Natural killer cell (primary cell): ENCODE results near the gene KAT6B. TPM values are rescaled to one million over a fixed set of nuclear protein-coding genes. Genes with fewer than 3 reads are reported as not detected.

Experiments used
- ATAC-seq, 3 donors: fragments of 150-1000 bp in 2 of 3; fragments of 200-7000 bp in 1 of 3; cut with Tn5 transposase; 1 replicate in 1 of 3; 2 replicates in 2 of 3; pipeline ENCODE4 v1.10.0; 2021; ENCODE audit warnings: mild to moderate bottlenecking in 2 of 3, moderate library complexity in 2 of 3
- DNase-seq, 2 donors: peaks; one replicate each; pipeline versions ENCODE4 v3.0.0 to v3.0.0-alpha.2; 2013 to 2021; ENCODE audit warnings: mixed read lengths in 1 of 2
- H3K27ac ChIP-seq: one replicate; pipeline ENCODE4 v1.5.1; 2013; ENCODE audit warnings: mild to moderate bottlenecking, low read length
- H3K27me3 ChIP-seq: one replicate; pipeline ENCODE4 v1.6.1; 2013; ENCODE audit warnings: low read length; ENCODE audit not compliant: control insufficient read depth, insufficient read depth
- H3K36me3 ChIP-seq: one replicate; pipeline ENCODE4 v1.6.1; 2013; ENCODE audit warnings: low read length; ENCODE audit not compliant: control insufficient read depth, insufficient read depth
- H3K4me1 ChIP-seq: one replicate; pipeline ENCODE4 v1.6.1; 2013; ENCODE audit warnings: low read length; ENCODE audit not compliant: control insufficient read depth, insufficient read depth
- H3K4me3 ChIP-seq: one replicate; pipeline ENCODE4 v1.5.1; 2013; ENCODE audit warnings: low read length
- H3K9me3 ChIP-seq: one replicate; pipeline ENCODE4 v1.6.1; 2013; ENCODE audit warnings: low read length; ENCODE audit not compliant: control insufficient read depth, insufficient read depth
- H3K27ac Mint-ChIP-seq, 2 donors: one replicate each; pipeline ENCODE4 v1.8.0; 2022; ENCODE audit warnings: mild to moderate bottlenecking in 2 of 2, mixed read lengths in 2 of 2, moderate library complexity in 1 of 2
- H3K27me3 Mint-ChIP-seq, 2 donors: one replicate each; pipeline ENCODE4 v1.8.0; 2022; ENCODE audit warnings: low read depth in 2 of 2, mixed read lengths in 2 of 2
- H3K36me3 Mint-ChIP-seq: one replicate; pipeline ENCODE4 v1.8.0; 2022; ENCODE audit warnings: mixed read lengths
- H3K4me1 Mint-ChIP-seq, 2 donors: one replicate each; pipeline ENCODE4 v1.8.0; 2022; ENCODE audit warnings: mixed read lengths in 2 of 2
- H3K4me3 Mint-ChIP-seq: one replicate; pipeline ENCODE4 v1.8.0; 2022; ENCODE audit warnings: mild to moderate bottlenecking, moderate library complexity, mixed read lengths
- H3K9me3 Mint-ChIP-seq, 2 donors: one replicate each; pipeline ENCODE4 v1.8.0; 2022; ENCODE audit warnings: mixed read lengths in 2 of 2
- WGBS: methylation state at CpG from one replicate; pipeline ENCODE4 v1.1.7; 2013; ENCODE audit warnings: missing lambda C conversion rate; ENCODE audit not compliant: insufficient coverage; 5-methylcytosine and 5-hydroxymethylcytosine counted together
- intact Hi-C: fragments of 100-400 bp; cut with micrococcal nuclease; formaldehyde crosslinking; loops from one replicate; pipeline ENCODE4 v1.14.2; 2022
- total RNA-seq, 4 donors: library from RNA; stranded (reverse); fragments of 120-200 nt in 1 of 4; gene quantifications; one replicate each; pipeline versions ENCODE4 v1.2.3 to v1.2.4, GENCODE V29; 2013 to 2022
- TF ChIP-seq, protein P1 (sequence below): fragments of 200-600 bp; IDR thresholded peaks from one replicate; pipeline ENCODE4 v1.8.0; 2022; ENCODE audit warnings: antibody characterized with exemption

KAT6B gene
- total RNA-seq, 3 donors from 2014 or later (not counting 1 experiment from before 2014, with no cell fraction given) = 117 to 133 (median 121) TPM

DNA sequence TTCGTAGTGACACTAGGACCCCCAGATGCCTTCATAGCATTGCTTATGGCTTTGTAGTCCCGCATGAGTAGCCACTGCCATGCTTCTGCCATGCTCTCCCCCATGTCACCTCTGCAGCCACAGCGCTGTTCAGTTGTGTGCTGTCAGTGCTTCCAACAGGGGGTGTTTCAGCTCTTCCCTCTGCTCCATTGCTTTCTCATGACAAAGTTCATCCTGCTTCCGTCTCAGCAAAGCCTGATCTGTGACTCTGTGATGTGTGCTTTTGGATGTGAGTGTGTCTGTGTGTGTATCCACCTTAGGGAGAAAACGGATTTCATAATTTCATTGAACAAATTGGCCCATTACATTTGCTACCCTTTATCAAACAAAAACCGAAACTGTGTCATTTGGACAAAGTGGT, 150.2 kb downstream of the KAT6B start:
- no peaks in the 10 kb centered on the region for H3K9me3 ChIP-seq
- over 99% methylated on average over 4 of the region's 6 CpGs for whole genome bisulfite sequencing
- Mint-ChIP-seq H3K4me1 (peaks cover 46% of the 10 kb centered on the region in 2 donors), H3K4me3 (no peak overlapping the region), H3K27me3 (no peaks in the 10 kb centered on the region), H3K9me3 (no peaks in the 10 kb centered on the region), H3K36me3 (peaks cover 17% of the 10 kb centered on the region), H3K27ac (peak overlapping the region; percentile 90 to 96)
- H3K27me3 ChIP-seq = no peaks in the 10 kb centered on the region
- H3K4me1 ChIP-seq = peaks cover 15% of the 10 kb centered on the region
- no peak overlapping the region for H3K27ac ChIP-seq
- intact Hi-C loops = loop anchor here (5.0 kb wide), 1 partner anchor 149 kb away; the partner anchor contains the start of gene KAT6B
- no peak for DNase-seq
- no peak for ATAC-seq
- TF ChIP-seq, protein P1, sequence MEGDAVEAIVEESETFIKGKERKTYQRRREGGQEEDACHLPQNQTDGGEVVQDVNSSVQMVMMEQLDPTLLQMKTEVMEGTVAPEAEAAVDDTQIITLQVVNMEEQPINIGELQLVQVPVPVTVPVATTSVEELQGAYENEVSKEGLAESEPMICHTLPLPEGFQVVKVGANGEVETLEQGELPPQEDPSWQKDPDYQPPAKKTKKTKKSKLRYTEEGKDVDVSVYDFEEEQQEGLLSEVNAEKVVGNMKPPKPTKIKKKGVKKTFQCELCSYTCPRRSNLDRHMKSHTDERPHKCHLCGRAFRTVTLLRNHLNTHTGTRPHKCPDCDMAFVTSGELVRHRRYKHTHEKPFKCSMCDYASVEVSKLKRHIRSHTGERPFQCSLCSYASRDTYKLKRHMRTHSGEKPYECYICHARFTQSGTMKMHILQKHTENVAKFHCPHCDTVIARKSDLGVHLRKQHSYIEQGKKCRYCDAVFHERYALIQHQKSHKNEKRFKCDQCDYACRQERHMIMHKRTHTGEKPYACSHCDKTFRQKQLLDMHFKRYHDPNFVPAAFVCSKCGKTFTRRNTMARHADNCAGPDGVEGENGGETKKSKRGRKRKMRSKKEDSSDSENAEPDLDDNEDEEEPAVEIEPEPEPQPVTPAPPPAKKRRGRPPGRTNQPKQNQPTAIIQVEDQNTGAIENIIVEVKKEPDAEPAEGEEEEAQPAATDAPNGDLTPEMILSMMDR = no peak
- peaks cover 30% of the 10 kb centered on the region for H3K36me3 ChIP-seq
- no peak overlapping the region for H3K4me3 ChIP-seq

DNA sequence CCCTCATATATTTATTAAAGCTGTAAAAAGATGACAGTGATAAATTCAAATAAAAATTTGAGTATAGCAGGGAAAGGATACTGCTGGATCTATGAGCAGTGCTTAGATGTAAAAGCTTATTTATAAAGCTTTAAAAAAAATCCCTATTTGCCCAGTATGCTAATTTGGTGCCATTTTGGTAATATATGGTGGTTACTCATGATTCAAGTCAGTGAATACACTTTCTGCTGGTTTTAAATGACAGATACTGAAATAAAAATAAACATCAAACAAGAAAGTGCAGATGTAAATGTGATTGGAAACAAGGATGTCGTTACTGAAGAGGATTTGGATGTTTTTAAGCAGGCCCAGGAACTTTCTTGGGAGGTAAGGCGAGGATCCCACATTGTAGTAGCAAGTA, 150.7 kb downstream of the KAT6B start:
- DNase-seq (no peak), ATAC-seq (no peak)
- H3K36me3 Mint-ChIP-seq = peaks cover 20% of the 10 kb centered on the region
- H3K27ac Mint-ChIP-seq = peak overlapping the region; percentile 90 to 96
- H3K27me3 ChIP-seq = no peaks in the 10 kb centered on the region
- peaks cover 49 to 50% of the 10 kb centered on the region in 2 donors for H3K4me1 Mint-ChIP-seq
- H3K27ac ChIP-seq = peak overlapping the region; percentile 72
- H3K27me3 Mint-ChIP-seq = no peaks in the 10 kb centered on the region
- WGBS = 77% methylated on average over 1 of the region's 2 CpGs
- no peaks in the 10 kb centered on the region for H3K9me3 ChIP-seq
- peak overlapping the region; percentile 77 for H3K4me3 Mint-ChIP-seq
- peaks cover 15% of the 10 kb centered on the region for H3K4me1 ChIP-seq
- no peaks in the 10 kb centered on the region for H3K9me3 Mint-ChIP-seq
- intact Hi-C loops = loop anchor here (1.0 to 5.0 kb wide), 2 partner anchors 77 to 150 kb away; partner anchors contain the start of gene KAT6B
- peaks cover 34% of the 10 kb centered on the region for H3K36me3 ChIP-seq
- no peak overlapping the region for H3K4me3 ChIP-seq
- TF ChIP-seq, protein P1 = no peak

DNA sequence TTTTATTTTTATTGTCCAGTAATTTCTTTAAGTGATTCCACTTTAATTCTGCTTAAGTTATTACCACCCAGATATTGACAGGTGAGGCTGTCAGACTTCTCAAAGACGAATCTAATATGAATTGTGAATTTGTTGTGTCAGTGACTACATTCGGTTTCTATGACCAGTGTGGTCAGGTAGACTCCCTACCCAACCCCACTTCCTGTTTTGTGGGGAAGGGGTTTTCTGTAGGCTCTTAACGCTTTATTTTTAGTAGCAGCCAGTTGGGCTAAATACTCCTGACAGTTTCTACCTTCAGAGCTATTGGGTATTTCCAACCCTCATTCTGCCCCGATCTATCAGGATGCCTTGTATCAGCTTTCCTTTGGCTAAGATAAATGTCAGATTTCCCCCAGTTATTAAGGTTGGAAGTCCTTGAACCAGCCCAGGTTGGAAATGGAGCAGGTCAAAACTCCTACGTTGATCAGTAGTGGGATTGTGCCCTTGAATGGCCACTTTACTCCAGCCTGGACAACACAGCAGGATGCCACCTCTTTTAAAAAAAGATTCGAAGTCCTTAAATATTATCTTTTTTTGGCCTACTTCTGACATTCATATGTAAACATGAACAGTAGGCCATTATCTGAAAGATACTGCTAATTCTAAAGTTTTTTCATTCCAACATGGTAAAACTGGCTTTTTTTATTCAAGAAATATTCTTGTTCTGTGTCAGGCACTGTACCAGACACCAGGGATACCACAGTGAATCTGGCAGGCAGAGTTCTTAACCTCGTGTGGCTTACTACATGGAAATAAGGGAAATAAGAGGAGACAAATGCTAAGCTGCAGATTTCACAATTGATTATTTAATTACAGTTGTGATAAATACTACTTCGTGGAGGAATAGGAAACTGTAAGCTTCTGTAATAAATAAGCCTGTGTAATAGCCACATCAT, 151.8 kb downstream of the KAT6B start:
- Histone ChIP-seq H3K27me3 (no peaks in the 10 kb centered on the region), H3K9me3 (no peaks in the 10 kb centered on the region), H3K4me1 (peaks cover 15% of the 10 kb centered on the region), H3K36me3 (peaks cover 28% of the 10 kb centered on the region), H3K27ac (peak overlapping the region; percentile 72), H3K4me3 (no peak overlapping the region)
- ATAC-seq (peak; percentile 88 to 98 (median 92)), DNase-seq (peak; percentile 47 to 78)
- TF ChIP-seq, protein P1 = no peak
- Mint-ChIP-seq H3K27me3 (no peaks in the 10 kb centered on the region), H3K4me3 (peak overlapping the region; percentile 77), H3K27ac (peak overlapping the region; percentile 90 to 96), H3K4me1 (peaks cover 57 to 61% of the 10 kb centered on the region in 2 donors), H3K36me3 (peaks cover 29% of the 10 kb centered on the region), H3K9me3 (no peaks in the 10 kb centered on the region)
- WGBS = 20% methylated on average over 7 of the region's 8 CpGs
- intact Hi-C loops = loop anchor here (1.0 to 5.0 kb wide), 3 partner anchors 31 to 151 kb away; partner anchors contain the start of gene KAT6B
